ENCODE data around the gene DENND4A.
"Not testable (repeated sequence)": the region's sequence is repeated elsewhere in the genome, so short reads cannot be mapped to it uniquely, and the experiment has no call there.

The DENND4A gene

GRCh38 chr15:65792988-65793817, 1.1 kb upstream of the DENND4A start:
- no peak for DNase-seq (ENCODE audit: low read depth, low spot score)
- peak overlapping the region; percentile 93 for H3K4me3 ChIP-seq (ENCODE audit: low read length)

GRCh38 chr15:65791335-65792137, 557 bp downstream of the DENND4A start:
- H3K4me3 ChIP-seq (ENCODE audit: low read length): peak overlapping the region; percentile 93
- peak; percentile 5 for DNase-seq (ENCODE audit: low read depth, low spot score)

GRCh38 chr15:65790694-65791334, 1.3 kb downstream of the DENND4A start:
- H3K4me3 ChIP-seq (ENCODE audit: low read length): peak overlapping the region; percentile 93
- peak; percentile 17 for DNase-seq (ENCODE audit: low read depth, low spot score)

GRCh38 chr15:65789759-65790425, 2.2 kb downstream of the DENND4A start:
- no peak overlapping the region for H3K4me3 ChIP-seq (ENCODE audit: low read length)
- no peak for DNase-seq (ENCODE audit: low read depth, low spot score)

- H3K4me3 ChIP-seq (ENCODE audit: low read length): no peak overlapping the region
- no peak for DNase-seq (ENCODE audit: low read depth, low spot score)
Measured at GRCh38 chr15:65789105-65789504, 3.0 kb downstream of the DENND4A start.

GRCh38 chr15:65787260-65787659, 4.8 kb downstream of the DENND4A start:
- no peak overlapping the region for H3K4me3 ChIP-seq (ENCODE audit: low read length)
- no peak for DNase-seq (ENCODE audit: low read depth, low spot score)

GRCh38 chr15:65785151-65785550, 6.9 kb downstream of the DENND4A start:
- no peak for DNase-seq (ENCODE audit: low read depth, low spot score)

GRCh38 chr15:65783872-65784271, 8.2 kb downstream of the DENND4A start:
- DNase-seq (ENCODE audit: low read depth, low spot score): no peak

More at GRCh38 chr15:65785151-65785550, 6.9 kb downstream of the DENND4A start:
- H3K4me3 ChIP-seq (ENCODE audit: low read length): no peak overlapping the region

GRCh38 chr15:65782096-65782495, 10.0 kb downstream of the DENND4A start:
- no peak overlapping the region for H3K4me3 ChIP-seq (ENCODE audit: low read length)
- DNase-seq (ENCODE audit: low read depth, low spot score): no peak

More at GRCh38 chr15:65783872-65784271, 8.2 kb downstream of the DENND4A start:
- no peak overlapping the region for H3K4me3 ChIP-seq (ENCODE audit: low read length)

- not testable (repeated sequence) for H3K4me3 ChIP-seq (ENCODE audit: low read length); DNase-seq (ENCODE audit: low read depth, low spot score)
Measured at GRCh38 chr15:65778701-65779100, 13.4 kb downstream of the DENND4A start.

- no peak for DNase-seq (ENCODE audit: low read depth, low spot score)
- no peak overlapping the region for H3K4me3 ChIP-seq (ENCODE audit: low read length)
Measured at GRCh38 chr15:65778269-65778668, 13.8 kb downstream of the DENND4A start.

GRCh38 chr15:65777843-65778242, 14.2 kb downstream of the DENND4A start:
- H3K4me3 ChIP-seq (ENCODE audit: low read length): no peak overlapping the region

GRCh38 chr15:65777053-65777452, 15.0 kb downstream of the DENND4A start:
- no peak overlapping the region for H3K4me3 ChIP-seq (ENCODE audit: low read length)
- DNase-seq (ENCODE audit: low read depth, low spot score): no peak

More at GRCh38 chr15:65777843-65778242, 14.2 kb downstream of the DENND4A start:
- no peak for DNase-seq (ENCODE audit: low read depth, low spot score)

GRCh38 chr15:65773386-65774111, 18.5 kb downstream of the DENND4A start:
- DNase-seq (ENCODE audit: low read depth, low spot score): no peak
- H3K4me3 ChIP-seq (ENCODE audit: low read length): no peak overlapping the region

- no peak overlapping the region for H3K4me3 ChIP-seq (ENCODE audit: low read length)
- peak; percentile 36 for DNase-seq (ENCODE audit: low read depth, low spot score)
Measured at GRCh38 chr15:65772930-65773329, 19.2 kb downstream of the DENND4A start.

GRCh38 chr15:65771870-65772269, 20.2 kb downstream of the DENND4A start:
- no peak overlapping the region for H3K4me3 ChIP-seq (ENCODE audit: low read length)
- no peak for DNase-seq (ENCODE audit: low read depth, low spot score)

- no peak overlapping the region for H3K4me3 ChIP-seq (ENCODE audit: low read length)
- no peak for DNase-seq (ENCODE audit: low read depth, low spot score)
Measured at GRCh38 chr15:65769482-65769881, 22.6 kb downstream of the DENND4A start.

GRCh38 chr15:65767895-65768294, 24.2 kb downstream of the DENND4A start:
- no peak overlapping the region for H3K4me3 ChIP-seq (ENCODE audit: low read length)
- peak; percentile 37 for DNase-seq (ENCODE audit: low read depth, low spot score)

- no peak overlapping the region for H3K4me3 ChIP-seq (ENCODE audit: low read length)
- no peak for DNase-seq (ENCODE audit: low read depth, low spot score)
Measured at GRCh38 chr15:65767264-65767595, 24.9 kb downstream of the DENND4A start.
